Activated CD8-positive, alpha-beta T cell treated with anti-CD3 and anti-CD28 coated beads for 36 hours (primary cell): ENCODE results near the gene RNF19B. TPM values are rescaled to one million over a fixed set of nuclear protein-coding genes. Genes with fewer than 3 reads are reported as not detected.
A peak's percentile ranks its signal among the peaks of the same experiment; 100 is the strongest.

ENCODE experiments used
- ATAC-seq: fragments of 200-7000 bp; cut with Tn5 transposase; one replicate; pipeline ENCODE4 v1.10.0; 2021; ENCODE audit warnings: mild to moderate bottlenecking, moderate library complexity
- CTCF ChIA-PET: fragments of 350-600 bp; sonication (Branson Sonifier 250); formaldehyde crosslinking; loops from one replicate; lab custom pipeline; 2021; ENCODE audit warnings: antibody characterized with exemption; lab: Charles Lee
- POLR2A ChIA-PET: fragments of 350-600 bp; sonication (Branson Sonifier 250); formaldehyde crosslinking; loops from one replicate; lab custom pipeline; 2021; ENCODE audit warnings: antibody characterized with exemption; lab: Charles Lee
- DNase-seq: peaks from one replicate; pipeline ENCODE4 v3.0.0-alpha.2; 2020
- H3K27ac Mint-ChIP-seq: one replicate; pipeline ENCODE4 v1.8.0; 2021; ENCODE audit warnings: mild to moderate bottlenecking, mixed read lengths
- H3K27me3 Mint-ChIP-seq: one replicate; pipeline ENCODE4 v1.8.0; 2021; ENCODE audit warnings: mixed read lengths
- H3K36me3 Mint-ChIP-seq: one replicate; pipeline ENCODE4 v1.8.0; 2021; ENCODE audit warnings: low read depth, mixed read lengths
- H3K4me1 Mint-ChIP-seq: one replicate; pipeline ENCODE4 v1.8.0; 2021; ENCODE audit warnings: low read depth, mixed read lengths
- H3K4me3 Mint-ChIP-seq: one replicate; pipeline ENCODE4 v1.8.0; 2021; ENCODE audit warnings: mild to moderate bottlenecking, moderate library complexity, mixed read lengths
- H3K9me3 Mint-ChIP-seq: one replicate; pipeline ENCODE4 v1.8.0; 2021; ENCODE audit warnings: mixed read lengths
- CTCF ChIP-seq: fragments of 200-600 bp; IDR thresholded peaks from one replicate; pipeline ENCODE4 v1.8.0; 2022; ENCODE audit warnings: antibody characterized with exemption, mild to moderate bottlenecking
- intact Hi-C: fragments of 100-400 bp; cut with micrococcal nuclease; formaldehyde crosslinking; loops from one replicate; pipeline ENCODE4 v1.10.0; 2022
- total RNA-seq, 2 experiments: library from RNA; stranded (reverse); gene quantifications; one replicate each; pipeline ENCODE4 v1.2.3, GENCODE V29; 2021

RNF19B gene
- total RNA-seq, 2 experiments from 2014 or later, result 10.6 to 10.9 TPM

- ATAC-seq (no peak), DNase-seq (no peak)
- Mint-ChIP-seq H3K36me3 (peaks cover 11% of the 10 kb centered on the region), H3K9me3 (no peaks in the 10 kb centered on the region), H3K27ac (no peak overlapping the region), H3K4me3 (no peak overlapping the region), H3K27me3 (no peaks in the 10 kb centered on the region), H3K4me1 (peaks cover 5% of the 10 kb centered on the region)
- TF ChIP-seq CTCF, result peak; percentile 35
- CTCF ChIA-PET, result interaction anchor here (0.8 to 7.5 kb wide), 39 partner anchors 8 to 238 kb away, joined by 3 to 104 read pairs (median 5); partner anchors contain the start of gene AZIN2
- POLR2A ChIA-PET, result interaction anchor here (1.2 to 2.2 kb wide), 3 partner anchors 55 to 248 kb away, joined by 3 to 6 read pairs (median 3); partner anchors contain the start of gene TRIM62
- intact Hi-C loops, result loop anchor here (2.0 to 10.0 kb wide), 3 partner anchors 61 to 151 kb away; partner anchors contain the start of gene AZIN2
Observed at GRCh38 chr1:32933742-32934322, 30.8 kb downstream of the RNF19B start.

GRCh38 chr1:32931760-32932159 lies 32.8 kb downstream of the RNF19B start:
- ChIA-PET POLR2A (interaction anchor here (0.7 to 1.1 kb wide), 3 partner anchors 44 to 144 kb away, joined by 3 read pairs; no protein-coding TSS in a partner anchor), CTCF (interaction anchor here (0.8 to 7.5 kb wide), 16 partner anchors 14 to 195 kb away, joined by 3 to 104 read pairs (median 7); partner anchors contain the start of gene AZIN2)
- Mint-ChIP-seq H3K4me3 (no peak overlapping the region), H3K36me3 (peaks cover 5% of the 10 kb centered on the region), H3K9me3 (no peaks in the 10 kb centered on the region), H3K27me3 (peaks cover 6% of the 10 kb centered on the region), H3K27ac (no peak overlapping the region), H3K4me1 (peaks cover 4% of the 10 kb centered on the region)
- DNase-seq (no peak), ATAC-seq (no peak)
- no peak for TF ChIP-seq CTCF
- intact Hi-C loops, result loop anchor here (10.0 kb wide), 2 partner anchors 63 to 153 kb away; partner anchors contain the start of gene AZIN2

- POLR2A ChIA-PET, result no interaction called here
- H3K36me3 Mint-ChIP-seq, result no peaks in the 10 kb centered on the region
- intact Hi-C loops, result loop anchor here (10.0 kb wide), 1 partner anchor 105 kb away; the partner anchor contains the start of gene AK2
- no peak overlapping the region for H3K4me3 Mint-ChIP-seq
- no peak for ATAC-seq
- H3K27me3 Mint-ChIP-seq, result peaks cover 26% of the 10 kb centered on the region
- DNase-seq, result no peak
- H3K27ac Mint-ChIP-seq, result no peak overlapping the region
- TF ChIP-seq CTCF, result no peak
- CTCF ChIA-PET, result interaction anchor here (1.3 to 7.5 kb wide), 2 partner anchors 37 to 128 kb away, joined by 6 to 104 read pairs; no protein-coding TSS in a partner anchor
- H3K9me3 Mint-ChIP-seq, result no peaks in the 10 kb centered on the region
- H3K4me1 Mint-ChIP-seq, result peaks cover 14% of the 10 kb centered on the region
Observed at GRCh38 chr1:32929366-32929765, 35.2 kb downstream of the RNF19B start.

DNA sequence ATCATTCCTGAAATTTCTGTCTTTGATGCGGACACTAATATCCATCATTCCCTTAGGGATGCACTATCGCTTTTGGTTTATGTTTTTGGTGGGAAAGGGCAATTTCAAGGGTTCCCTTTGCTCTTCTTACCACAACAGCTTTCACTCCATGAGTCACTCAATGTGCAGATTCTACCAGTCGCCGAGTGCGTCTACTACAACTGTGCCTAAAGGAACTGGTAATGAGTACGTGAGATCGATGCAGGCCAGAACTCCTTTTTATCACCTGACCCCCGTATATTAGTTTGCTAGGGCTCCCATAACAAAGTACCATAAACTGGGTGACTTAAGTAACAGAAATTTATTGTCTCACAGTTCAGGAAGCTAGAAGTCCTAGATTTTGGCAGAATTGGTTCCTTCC lies 35.9 kb downstream of the RNF19B start:
- ATAC-seq, result no peak
- DNase-seq, result no peak
- Mint-ChIP-seq H3K27ac (no peak overlapping the region), H3K36me3 (no peaks in the 10 kb centered on the region), H3K4me3 (no peak overlapping the region), H3K9me3 (no peaks in the 10 kb centered on the region), H3K4me1 (peaks cover 12% of the 10 kb centered on the region), H3K27me3 (peaks cover 33% of the 10 kb centered on the region)
- no peak for TF ChIP-seq CTCF
- intact Hi-C loops, result loop anchor here (10.0 kb wide), 1 partner anchor 106 kb away; the partner anchor contains the start of gene AK2
- POLR2A ChIA-PET, result no interaction called here
- CTCF ChIA-PET, result no interaction called here

- no peak for TF ChIP-seq CTCF
- intact Hi-C loops, result loop anchor here (10.0 kb wide), 1 partner anchor 107 kb away; the partner anchor contains the start of gene AK2
- Mint-ChIP-seq H3K9me3 (no peaks in the 10 kb centered on the region), H3K4me1 (peaks cover 12% of the 10 kb centered on the region), H3K36me3 (no peaks in the 10 kb centered on the region), H3K27me3 (peaks cover 37% of the 10 kb centered on the region), H3K27ac (no peak overlapping the region), H3K4me3 (no peak overlapping the region)
- CTCF ChIA-PET, result interaction anchor here (1.0 kb wide), 1 partner anchor 127 kb away, joined by 4 read pairs; no protein-coding TSS in a partner anchor
- DNase-seq (no peak), ATAC-seq (no peak)
- POLR2A ChIA-PET, result no interaction called here
Observed at GRCh38 chr1:32928285-32928684, 36.3 kb downstream of the RNF19B start.
